HG02623 (cell line): ENCODE results near the gene TTC16.
A peak's percentile ranks its signal among the peaks of the same experiment; 100 is the strongest.

Experiments used
- ATAC-seq: cut with Tn5 transposase; IDR thresholded peaks from one replicate; pipeline ENCODE4 v1.9.1; 2021; ENCODE audit warnings: moderate library complexity; ENCODE audit not compliant: unreplicated experiment

Gene TTC16

DNA sequence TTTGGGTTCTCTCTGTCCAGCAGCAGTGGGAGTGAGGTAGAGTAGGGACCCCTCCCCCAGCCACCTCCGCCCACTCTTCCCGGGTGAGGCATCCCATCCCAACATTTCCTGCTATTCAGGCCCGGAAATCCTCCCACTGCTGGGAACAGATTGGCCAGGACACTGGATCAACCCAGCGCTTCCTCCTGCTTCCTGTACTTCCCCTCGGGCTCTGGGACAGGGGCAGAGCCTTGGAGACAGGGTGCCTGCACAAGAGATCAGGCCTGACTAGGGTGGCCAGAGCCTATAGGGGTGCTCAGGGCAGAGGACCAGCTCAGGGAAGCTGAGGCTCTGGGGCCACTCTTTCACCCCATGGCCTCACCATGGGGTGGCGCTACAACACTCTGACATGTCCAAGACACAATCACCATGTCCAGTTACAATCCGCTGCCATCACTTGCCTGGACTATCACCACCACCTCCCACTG, 48.1 kb downstream of the TTC16 start:
- ATAC-seq = no peak

DNA sequence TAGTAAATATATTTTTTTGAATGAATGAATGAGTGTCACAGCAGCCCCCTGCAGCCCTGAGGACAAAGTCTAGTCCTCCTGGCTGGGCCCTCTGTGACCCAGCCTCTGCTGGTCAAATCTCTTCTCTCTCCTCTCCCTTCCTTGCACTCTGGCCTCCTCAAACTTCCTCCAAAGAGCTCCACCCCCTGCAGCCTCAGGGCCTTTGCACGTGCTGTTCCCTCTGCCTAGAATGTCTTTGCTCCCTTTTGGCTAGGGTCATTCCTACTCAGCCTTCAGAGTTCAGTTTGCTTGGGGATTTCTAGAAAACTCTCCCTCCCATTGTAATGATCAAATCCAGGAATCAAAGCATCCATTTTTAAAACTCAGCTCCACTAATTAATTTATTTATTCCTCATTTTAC, 49.5 kb downstream of the TTC16 start:
- ATAC-seq = no peak

DNA sequence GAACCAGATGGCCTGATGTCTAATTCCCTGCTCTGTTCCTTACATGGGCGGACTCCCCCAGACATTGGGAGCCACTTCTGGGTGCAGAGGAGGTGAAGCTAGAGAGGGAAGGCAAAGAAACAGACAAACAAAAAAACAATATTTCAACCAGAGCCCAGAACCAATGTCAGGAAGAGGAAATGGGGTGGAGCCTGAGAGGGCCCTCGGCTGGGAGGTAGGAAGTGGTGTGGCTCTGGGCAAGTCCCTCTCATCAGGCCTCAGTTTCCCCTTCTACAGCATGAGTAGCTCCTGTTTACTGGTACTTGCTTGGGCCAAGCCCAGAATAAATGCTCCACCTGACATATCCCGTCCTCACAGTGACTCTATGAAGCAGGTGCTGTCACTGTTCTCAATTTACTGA, 51.5 kb downstream of the TTC16 start:
- no peak for ATAC-seq

DNA sequence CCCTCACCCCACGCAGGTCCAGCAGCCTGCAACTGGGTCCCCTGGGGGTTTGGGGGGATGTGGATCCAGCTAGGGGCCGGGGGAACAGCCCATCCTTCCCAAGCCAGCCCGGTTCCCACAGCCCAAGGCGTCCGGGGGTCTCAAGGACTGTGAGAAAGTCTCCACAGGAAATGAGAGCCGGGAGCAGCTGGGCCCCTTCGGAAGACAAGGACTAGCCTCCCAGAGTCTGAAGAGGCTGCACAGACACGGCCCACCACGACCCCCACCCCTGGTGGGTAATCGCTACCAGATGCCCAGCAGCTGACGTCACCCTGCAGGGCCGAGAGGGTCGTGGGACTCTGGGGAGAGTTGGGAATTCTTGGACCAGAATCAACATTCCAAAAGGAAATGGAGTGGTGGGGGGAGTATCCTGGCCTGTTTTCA, 52.0 kb downstream of the TTC16 start:
- no peak for ATAC-seq

DNA sequence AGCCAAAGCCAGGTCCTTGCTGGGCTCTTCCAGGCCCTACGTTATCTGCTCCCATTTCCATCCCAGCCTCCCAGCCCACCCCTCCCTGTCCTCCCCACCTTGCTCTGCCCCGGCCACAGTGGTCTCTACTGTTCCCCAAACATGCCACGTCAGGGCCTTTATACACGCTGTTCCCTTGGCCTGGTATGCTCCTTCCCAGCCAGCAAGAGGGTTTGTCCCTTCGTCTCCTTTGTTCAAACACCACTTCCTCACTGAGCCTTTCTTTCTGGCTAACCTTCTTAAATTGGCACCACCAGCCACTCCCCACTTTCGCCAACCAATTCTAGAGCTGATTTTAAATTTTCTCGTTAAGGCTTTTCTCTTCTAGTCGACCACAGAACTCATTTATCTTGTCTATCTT, 52.8 kb downstream of the TTC16 start:
- ATAC-seq = no peak

DNA sequence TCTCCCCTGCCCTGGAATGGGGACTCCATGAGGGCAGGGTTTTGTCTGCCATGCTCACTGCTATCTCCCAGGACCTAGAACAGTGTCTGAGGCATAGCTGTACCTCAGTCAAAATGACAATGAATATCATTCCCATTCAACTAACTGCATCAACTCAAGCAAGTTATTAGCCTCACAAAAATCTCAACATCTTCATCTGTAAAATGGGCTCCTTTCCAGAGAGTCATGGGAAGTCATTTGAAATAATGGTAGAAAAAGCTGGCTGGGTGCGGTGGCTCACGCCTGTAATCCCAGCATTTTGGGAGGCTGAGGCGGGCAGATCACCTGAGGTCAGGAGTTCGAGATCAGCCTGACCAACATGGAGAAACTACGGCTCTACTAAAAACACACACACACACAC, 53.2 kb downstream of the TTC16 start:
- ATAC-seq = no peak

DNA sequence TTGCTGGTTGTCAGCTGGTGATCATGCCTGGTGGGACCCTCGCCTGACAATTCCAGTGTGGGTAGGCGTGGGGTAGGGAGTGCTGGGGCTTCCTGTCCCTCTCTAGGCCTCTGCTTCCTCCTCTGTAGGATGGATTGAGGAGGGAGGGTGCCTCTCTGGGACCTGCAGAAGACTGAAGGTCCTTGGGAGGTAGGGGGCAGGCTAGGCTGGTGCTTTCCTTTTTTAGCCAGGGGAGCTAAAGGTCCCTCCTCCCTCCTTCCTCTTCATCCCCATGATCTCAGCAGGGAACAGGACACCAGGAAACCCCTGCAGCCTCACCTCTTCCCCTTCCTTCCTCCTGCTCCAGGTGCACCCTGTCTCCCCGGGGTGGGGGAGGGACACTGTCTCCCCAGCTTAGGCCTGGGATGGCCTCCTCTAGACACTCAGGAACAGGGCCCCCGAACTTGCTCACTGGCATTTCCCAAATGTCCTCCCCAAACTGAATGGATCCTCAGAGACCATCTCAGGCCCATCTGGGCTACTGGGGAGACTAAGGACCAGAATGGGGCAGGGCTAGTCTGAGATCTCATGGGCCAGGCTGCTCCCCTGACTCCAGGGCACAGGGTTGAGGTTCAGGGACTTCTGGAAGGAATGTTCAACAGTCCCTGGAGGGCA, 54.2 kb downstream of the TTC16 start:
- ATAC-seq = no peak

DNA sequence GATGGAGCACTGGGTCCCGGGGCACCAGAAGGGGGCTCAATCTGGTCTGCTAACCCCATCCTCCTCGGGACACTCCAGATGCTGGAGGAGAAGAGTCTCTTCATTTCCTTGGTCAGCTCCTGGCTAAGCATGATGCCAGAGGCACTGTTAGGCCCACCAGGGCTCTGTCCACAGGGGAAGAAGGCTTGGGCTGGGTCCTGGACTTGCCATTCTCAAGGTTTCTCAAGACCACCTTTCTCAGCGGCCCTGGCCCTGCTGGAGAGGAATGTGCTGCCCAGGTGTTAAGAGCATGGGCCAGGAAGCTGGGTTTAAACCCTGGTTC, 54.7 kb downstream of the TTC16 start:
- no peak for ATAC-seq

DNA sequence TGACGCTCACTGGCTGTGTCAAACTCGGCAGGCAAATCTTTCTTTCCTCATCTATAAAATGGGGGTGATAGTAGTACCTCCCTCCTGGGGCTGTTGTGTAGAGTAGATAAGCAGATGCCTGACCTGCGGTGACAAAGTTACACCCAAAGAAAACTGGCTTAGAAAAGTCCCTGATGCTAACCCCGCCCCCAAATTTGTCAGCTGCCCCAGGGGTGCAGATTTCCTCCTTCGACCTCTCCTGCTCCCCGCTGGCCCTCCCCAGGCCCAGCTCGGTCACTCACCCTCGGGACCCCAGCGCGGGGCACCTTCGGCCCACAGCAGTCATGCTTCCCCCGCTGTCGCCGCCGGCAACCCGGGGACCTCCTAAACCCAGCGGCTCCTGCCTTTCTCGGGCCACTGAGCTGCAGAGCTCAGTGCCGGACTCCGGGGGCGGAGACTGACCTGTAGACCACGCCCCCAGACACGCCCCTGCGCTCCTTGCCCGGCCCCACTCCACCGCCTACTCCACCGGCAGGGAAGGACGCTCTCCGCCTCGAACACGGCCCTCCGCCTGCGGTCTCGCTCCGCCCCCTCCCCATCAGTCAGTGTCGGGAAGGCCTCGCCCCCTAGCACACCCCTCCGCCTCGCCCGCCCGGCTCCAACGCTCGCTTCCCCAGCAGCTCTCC, 55.2 kb downstream of the TTC16 start:
- peak; percentile 80 for ATAC-seq

DNA sequence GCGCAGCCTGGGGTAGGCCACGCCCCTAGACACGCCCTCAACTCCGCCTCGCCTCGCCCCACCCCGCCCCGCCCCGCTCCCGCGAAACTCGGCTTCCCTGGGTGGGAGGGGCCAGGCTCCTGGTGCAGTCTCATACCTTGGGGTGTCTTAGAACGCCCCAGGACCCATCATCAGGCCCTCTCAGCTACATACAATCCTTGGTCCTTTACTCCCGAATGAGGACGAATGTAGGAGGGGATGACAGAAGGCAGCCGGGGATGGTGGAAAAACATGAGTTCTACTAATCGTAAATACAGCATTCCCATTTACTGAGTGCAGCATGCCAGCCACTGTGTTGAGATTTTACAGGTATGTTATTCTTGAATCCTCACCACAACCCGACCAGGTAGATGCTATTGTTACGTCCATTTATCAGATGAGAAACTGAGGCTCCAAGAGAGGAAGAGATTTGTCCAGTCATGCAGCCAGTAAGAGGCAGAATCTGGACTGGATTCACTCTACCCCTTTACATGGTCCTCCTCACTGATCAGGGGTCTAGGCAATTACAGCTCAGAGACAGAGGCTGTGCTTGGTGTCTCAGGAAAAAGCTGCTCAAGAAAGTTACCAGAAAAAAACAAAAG, 55.8 kb downstream of the TTC16 start:
- ATAC-seq = no peak

DNA sequence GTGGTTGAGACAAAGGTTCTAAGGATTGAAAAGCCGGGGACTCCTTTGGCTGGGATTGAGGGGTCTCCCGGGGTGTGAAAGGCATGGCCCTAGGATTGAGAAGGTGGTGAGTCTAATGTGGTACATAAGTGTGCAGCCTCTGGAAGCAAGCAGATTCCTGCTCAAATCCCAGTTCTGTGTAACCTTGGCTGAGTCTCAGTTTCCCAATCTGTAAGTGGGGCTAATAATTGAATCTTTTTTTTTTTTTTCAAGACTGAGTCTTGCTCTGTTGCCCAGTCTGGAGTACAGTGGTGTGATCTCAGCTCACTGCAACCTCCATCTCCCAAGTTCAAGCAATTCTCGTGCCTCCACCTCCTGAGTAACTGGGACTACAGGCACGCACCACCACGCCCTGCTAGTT, 56.7 kb downstream of the TTC16 start:
- ATAC-seq = no peak

DNA sequence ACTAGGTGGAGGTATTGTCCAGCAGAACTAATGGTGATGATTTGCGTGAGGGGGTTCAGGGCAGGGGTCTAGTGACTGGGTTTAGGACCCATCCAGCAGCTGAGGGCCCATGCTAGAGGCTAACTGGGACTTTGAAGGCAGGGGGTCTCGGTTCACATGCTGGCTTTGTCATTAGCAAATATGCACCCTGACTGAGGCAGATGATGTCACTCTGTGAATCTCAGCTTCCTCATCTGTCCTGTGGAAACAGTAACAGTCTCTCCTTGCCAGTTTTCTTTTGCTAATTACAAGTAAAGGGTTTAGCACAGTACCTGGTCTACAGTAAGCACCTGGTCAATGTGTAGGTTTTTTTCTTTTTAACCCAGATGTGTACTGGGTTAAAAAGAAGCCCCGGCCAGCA, 57.4 kb downstream of the TTC16 start:
- no peak for ATAC-seq

DNA sequence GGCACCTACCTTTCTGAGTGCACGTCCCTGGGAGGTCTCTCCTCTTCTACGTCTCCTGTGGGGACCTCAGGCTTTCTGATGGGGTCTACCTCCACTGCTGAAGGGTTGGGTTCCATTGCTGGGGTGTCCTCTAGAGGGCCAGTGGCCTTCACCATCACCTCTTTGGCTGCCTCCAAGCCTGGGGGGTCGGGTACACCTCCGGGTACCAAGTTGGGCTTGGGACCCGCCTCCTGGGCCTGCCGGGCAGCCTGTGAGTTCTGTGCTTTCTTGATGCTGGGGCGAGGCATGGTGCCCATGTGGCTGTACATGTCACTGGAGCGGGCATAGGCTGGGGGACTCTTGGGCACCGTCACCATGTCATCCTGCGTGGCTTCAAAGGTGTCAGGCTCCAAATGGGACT, 58.1 kb downstream of the TTC16 start:
- no peak for ATAC-seq

DNA sequence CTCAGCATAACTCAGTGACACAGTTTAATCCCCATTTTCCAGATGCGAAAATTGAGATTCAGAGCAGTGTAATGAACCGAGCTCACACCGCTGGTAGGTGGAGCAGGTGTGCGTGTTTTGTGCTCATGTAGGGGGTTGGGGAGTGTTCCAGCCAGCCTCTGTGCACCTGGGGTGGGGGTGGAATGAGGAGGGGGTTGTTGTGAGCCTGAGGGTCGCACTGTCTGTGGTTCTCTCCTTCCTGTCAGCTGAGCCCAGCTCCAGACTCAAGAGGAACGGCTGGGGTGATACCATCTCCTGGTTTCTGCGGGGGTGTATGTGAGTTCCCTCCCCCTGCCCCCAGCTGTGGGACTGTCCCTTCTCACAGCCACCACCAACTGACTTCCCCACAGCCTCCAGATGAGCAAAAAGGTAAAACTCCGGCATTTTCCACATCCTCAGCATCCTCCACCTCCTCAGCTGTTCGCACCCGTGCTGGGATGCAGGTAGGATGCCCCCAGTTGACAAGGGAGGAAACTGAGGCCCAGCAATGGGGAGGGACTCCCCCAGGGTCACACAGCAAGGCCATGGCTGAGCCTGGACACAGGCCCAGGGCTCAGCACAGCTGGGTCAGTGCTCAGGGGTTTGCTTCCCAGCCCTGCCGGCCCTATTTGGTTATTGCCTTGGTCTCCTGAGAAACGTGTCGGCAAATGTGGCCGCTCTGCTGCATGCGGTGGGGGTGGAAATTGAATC, 60.5 kb downstream of the TTC16 start:
- ATAC-seq = no peak

DNA sequence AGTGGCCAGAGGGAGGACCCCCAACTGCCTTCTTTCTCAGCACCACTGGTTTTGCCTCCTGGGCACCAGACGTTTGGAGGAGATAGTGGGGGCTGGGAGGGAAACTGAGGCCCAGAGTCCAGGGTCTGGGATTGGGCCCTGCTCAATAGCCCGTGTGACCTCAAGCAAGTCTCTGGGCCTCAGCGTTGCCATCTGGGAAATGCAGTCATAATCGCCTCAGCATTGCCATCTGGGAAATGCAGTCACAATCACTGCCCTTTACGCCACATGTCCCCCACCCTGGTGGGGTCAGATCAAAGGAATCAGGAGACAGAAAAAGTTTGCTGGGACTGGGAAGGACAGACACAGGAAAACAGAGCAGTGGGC, 61.0 kb downstream of the TTC16 start:
- no peak for ATAC-seq

DNA sequence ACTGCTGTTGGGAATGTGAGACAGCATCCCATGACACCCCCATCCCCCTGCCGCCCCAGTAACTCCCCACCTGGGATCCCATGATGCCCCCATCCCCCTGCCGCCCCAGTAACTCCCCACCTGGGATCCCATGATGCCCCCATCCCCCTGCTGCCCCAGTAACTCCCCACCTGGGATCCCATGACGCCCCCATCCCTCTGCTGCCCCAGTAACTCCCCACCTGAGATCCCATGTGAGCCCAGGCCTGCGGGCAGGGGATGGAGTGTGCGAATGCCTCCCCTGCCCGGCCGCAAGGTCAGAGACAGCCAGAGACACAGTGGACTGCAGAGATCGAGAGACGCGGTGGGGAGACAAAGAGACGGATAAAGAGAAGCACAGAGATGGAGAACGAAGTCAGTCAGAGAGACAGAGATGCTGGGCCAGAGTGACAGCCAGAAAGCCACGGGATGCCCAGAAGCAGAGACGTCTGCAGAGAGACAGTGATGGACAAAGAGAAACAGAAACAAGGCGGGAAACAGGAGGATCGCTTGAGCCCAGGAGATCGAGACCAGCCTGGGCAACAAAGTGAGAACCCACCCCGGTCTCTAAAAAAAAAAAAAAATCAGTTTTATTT, 61.6 kb downstream of the TTC16 start:
- no peak for ATAC-seq

DNA sequence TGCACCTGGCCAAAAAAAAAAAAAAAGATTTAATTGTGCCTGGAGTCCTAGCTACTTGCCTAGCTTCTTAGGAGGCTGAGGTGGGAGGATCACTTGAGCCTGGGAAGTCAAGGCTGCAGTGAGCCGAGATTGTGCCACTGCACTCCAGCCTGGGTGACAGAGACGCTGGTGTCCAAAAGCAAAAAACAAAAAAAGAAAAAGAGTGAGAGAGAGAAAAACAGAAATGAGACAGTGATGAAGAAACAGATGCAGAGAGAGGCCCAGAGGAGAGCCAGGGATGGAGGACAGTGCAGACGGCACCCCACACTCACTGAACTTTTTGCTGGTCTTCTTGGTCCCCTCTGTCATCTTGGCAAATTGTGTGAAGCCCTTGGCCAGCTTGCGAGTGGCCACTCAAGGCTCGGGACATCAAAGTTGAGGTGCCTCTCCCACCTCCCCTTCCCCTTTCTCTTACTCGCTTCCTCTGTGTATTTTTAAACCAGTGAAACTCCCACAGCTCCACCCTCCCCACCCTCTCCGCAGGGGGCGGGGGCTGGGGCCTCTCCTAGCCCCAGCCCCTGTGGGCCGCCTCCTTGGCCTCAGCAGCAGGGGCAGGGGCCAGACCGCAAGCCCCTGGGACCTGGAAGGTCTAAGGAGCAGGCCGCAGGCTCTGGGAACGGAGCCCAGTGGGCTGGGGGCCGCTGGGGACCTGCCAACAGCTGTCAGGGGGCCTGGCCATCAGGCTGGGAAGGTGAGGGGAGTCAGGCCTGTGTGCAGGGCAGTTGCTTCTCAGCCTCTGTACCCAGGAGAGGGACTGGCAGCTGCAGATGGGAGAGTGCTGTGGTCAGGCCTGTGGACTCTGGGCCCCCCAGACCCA, 62.6 kb downstream of the TTC16 start, which contains the start of gene SH2D3C:
Gene SH2D3C, minus strand, starts transcription at position 387 of the 856 bp plus-strand sequence. Its CDS starts 39 bp downstream, at position 348.
- ATAC-seq = no peak

DNA sequence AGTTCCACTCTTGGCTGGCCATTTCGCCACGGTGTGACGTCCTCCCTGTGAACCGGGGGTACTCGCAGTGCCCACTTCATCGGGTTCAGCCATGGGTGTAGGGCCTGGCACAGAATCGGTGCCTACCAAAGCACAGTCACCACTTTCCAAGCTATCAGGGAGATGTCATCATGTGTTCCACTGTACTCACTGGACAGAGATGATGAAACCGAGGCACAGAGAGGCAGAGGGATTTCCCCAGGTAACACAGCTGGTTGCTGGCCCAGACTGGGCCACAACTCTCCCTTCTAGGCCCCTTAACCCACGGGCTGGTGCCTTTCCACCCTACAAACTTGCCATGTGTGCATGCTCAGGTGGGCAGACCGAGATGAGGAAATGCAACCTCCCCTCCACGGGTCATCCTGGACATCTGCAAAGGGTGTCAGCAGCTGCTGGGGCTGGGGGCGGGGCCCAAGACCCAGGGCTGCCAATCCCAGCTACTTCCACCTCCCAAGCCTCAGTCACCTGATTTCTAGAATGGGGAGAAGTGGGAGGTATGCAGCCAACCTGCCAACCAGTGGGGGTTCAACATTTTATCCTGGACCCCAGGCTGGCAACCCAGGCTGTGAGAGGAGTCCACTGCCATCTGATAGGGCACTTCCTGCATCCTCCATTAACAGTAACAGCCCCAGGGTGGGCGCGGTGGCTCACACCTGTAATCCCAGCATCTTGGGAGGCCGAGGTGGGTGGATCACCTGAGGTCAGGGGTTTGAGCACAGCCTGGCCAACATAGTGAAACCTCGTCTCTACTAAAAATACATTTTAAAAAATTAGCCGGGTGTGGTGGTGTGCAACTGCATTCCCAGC, 63.5 kb downstream of the TTC16 start:
- peak; percentile 39 for ATAC-seq

DNA sequence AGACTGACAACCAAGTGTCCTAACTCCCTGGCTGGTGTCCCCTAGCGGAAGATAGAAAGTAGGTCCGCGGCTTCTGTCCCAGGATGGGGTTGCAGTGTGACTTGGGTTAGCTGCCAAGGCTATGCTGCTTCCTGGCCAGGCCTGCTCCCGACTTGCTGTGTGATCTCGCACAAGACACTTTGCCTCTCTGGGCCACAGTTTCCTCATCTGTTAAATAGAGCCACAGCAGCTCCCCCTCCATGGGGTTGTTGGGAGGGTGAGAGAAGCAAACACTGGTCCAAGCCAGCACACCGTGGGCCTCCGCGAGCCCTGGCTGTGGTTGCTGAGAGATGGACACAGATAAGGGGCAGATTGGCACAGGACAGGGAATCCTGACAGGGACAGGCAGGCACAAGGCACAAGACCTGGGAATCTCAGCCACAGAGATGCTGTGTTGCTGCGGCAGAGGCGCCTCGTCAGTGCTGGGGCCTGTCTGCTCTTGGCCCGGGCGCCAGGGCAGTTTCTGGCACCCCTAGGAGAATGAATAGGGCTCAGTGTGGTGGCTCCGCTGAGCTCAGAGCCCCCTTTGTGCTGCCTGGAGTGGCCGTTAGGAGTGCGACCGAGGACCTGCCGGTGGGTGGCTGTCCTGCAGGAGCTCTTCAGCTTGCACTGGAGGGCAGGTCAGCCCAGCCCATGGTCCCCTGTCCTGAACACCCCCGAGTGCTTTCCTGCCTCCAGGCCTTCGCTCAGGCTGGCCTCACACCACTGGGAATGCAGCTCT, 64.4 kb downstream of the TTC16 start:
- ATAC-seq = no peak
